Stomach (tissue), 4 donors: ENCODE results near the gene C4orf50.

ENCODE experiments used
- POLR2A ChIP-seq, 4 donors: fragments of 450-650 bp; IDR thresholded peaks; one replicate each; pipeline ENCODE4 v1.6.1; 2016; ENCODE audit warnings: antibody characterized with exemption in 4 of 4, control low read depth in 2 of 4, mild to moderate bottlenecking in 1 of 4, moderate library complexity in 1 of 4
- POLR2AphosphoS5 ChIP-seq, 3 donors: sonication (generic); formaldehyde crosslinking; IDR thresholded peaks; one replicate each; pipeline ENCODE4 v1.6.1; 2016; ENCODE audit warnings: antibody characterized with exemption in 3 of 3
- TF ChIP-seq, protein P1 (sequence below), 7 experiments: fragments of 450-650 bp in 4 of 7; fragments of 200-600 bp in 3 of 7; sonication (generic) in 3 of 7; IDR thresholded peaks; one replicate each; pipeline ENCODE4 v1.5.1; 2016 to 2019; ENCODE audit warnings: antibody characterized with exemption in 7 of 7, control low read depth in 2 of 7, mild to moderate bottlenecking in 1 of 7

GRCh38 chr4:6011271-6011671 lies 7.0 kb downstream of the C4orf50 start:
- TF ChIP-seq, protein P1, sequence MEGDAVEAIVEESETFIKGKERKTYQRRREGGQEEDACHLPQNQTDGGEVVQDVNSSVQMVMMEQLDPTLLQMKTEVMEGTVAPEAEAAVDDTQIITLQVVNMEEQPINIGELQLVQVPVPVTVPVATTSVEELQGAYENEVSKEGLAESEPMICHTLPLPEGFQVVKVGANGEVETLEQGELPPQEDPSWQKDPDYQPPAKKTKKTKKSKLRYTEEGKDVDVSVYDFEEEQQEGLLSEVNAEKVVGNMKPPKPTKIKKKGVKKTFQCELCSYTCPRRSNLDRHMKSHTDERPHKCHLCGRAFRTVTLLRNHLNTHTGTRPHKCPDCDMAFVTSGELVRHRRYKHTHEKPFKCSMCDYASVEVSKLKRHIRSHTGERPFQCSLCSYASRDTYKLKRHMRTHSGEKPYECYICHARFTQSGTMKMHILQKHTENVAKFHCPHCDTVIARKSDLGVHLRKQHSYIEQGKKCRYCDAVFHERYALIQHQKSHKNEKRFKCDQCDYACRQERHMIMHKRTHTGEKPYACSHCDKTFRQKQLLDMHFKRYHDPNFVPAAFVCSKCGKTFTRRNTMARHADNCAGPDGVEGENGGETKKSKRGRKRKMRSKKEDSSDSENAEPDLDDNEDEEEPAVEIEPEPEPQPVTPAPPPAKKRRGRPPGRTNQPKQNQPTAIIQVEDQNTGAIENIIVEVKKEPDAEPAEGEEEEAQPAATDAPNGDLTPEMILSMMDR (IDR thresholded peaks at IDR 0.05), result no peak
- TF ChIP-seq POLR2A (IDR thresholded peaks at IDR 0.05) (no peak), POLR2AphosphoS5 (IDR thresholded peaks at IDR 0.05) (no peak)
